ENCODE results near the gene CTAGE4.
"Not testable (repeated sequence)": the region's sequence is repeated elsewhere in the genome, so short reads cannot be mapped to it uniquely, and the experiment has no call there.

Gene CTAGE4

GRCh38 chr7:144218581-144218980, 35.3 kb downstream of the CTAGE4 start:
- not testable (repeated sequence) for DNase-seq

- DNase-seq: not testable (repeated sequence)
Observed at GRCh38 chr7:144219149-144219548, 35.9 kb downstream of the CTAGE4 start.

- DNase-seq: not testable (repeated sequence)
Observed at GRCh38 chr7:144220531-144220930, 37.3 kb downstream of the CTAGE4 start.

- not testable (repeated sequence) for DNase-seq
Observed at GRCh38 chr7:144223675-144224074, 40.4 kb downstream of the CTAGE4 start.

- not testable (repeated sequence) for DNase-seq
Observed at GRCh38 chr7:144226866-144227265, 43.6 kb downstream of the CTAGE4 start.

GRCh38 chr7:144228810-144229209, 45.5 kb downstream of the CTAGE4 start:
- DNase-seq: not testable (repeated sequence)

- not testable (repeated sequence) for DNase-seq
Observed at GRCh38 chr7:144231027-144231426, 47.8 kb downstream of the CTAGE4 start.

- DNase-seq: not testable (repeated sequence)
Observed at GRCh38 chr7:144233039-144233438, 49.8 kb downstream of the CTAGE4 start.

Measured in NCI-H774 (cell line).